K562 (cell line): ENCODE data around the gene KATNB1.

Source experiments
- EP300 ChIP-seq: IDR thresholded peaks from 2 replicates; pipeline ENCODE4 v1.6.1; 2012; ENCODE audit warnings: low read length, improper control_type of control experiment
- POLR2A ChIP-seq: fragments of 450-650 bp; conservative IDR thresholded peaks from 2 replicates; pipeline ENCODE4 v1.6.1; 2016
- YY1 ChIP-seq, 3 experiments: IDR thresholded peaks; 2 replicates each; pipeline ENCODE4 v1.6.1; 2011; ENCODE audit warnings: low read length in 2 of 3, mild to moderate bottlenecking in 2 of 3, moderate library complexity in 2 of 3, borderline replicate concordance in 1 of 3, control low read depth in 1 of 3, low read depth in 1 of 3; ENCODE audit not compliant: insufficient read depth in 3 of 3, insufficient replicate concordance in 2 of 3, control insufficient read depth in 1 of 3, insufficient read length in 1 of 3; ENCODE audit errors: extremely low read depth in 1 of 3
- TF ChIP-seq, protein P1 (sequence below): sonication (generic); formaldehyde crosslinking; IDR thresholded peaks from 2 replicates; pipeline ENCODE4 v1.8.1; 2022; ENCODE audit warnings: missing genetic modification reagents
- TF ChIP-seq, protein P2 (sequence below), 3 experiments: IDR thresholded peaks in 2 of 3; conservative IDR thresholded peaks in 1 of 3; 2 replicates each; pipeline ENCODE4 v1.5.1; 2011 to 2012; ENCODE audit warnings: low read length in 3 of 3, mild to moderate bottlenecking in 3 of 3, control low read depth in 2 of 3, improper control_type of control experiment in 1 of 3, inconsistent platforms in 1 of 3, low read depth in 1 of 3, mixed read lengths in 1 of 3, moderate library complexity in 1 of 3; ENCODE audit not compliant: insufficient read depth in 2 of 3

- TF ChIP-seq EP300 (no peak), YY1 (IDR thresholded peaks at IDR 0.05; ENCODE audit: borderline replicate concordance in 1 of 3, control insufficient read depth in 1 of 3, extremely low read depth in 1 of 3, insufficient read depth in 3 of 3, insufficient read length in 1 of 3, insufficient replicate concordance in 2 of 3, low read depth in 1 of 3, low read length in 2 of 3) (no peak), POLR2A (no peak)
- TF ChIP-seq, protein P1, sequence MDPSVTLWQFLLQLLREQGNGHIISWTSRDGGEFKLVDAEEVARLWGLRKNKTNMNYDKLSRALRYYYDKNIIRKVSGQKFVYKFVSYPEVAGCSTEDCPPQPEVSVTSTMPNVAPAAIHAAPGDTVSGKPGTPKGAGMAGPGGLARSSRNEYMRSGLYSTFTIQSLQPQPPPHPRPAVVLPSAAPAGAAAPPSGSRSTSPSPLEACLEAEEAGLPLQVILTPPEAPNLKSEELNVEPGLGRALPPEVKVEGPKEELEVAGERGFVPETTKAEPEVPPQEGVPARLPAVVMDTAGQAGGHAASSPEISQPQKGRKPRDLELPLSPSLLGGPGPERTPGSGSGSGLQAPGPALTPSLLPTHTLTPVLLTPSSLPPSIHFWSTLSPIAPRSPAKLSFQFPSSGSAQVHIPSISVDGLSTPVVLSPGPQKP (CRISPR knock-in tag), result no peak
- TF ChIP-seq, protein P2, sequence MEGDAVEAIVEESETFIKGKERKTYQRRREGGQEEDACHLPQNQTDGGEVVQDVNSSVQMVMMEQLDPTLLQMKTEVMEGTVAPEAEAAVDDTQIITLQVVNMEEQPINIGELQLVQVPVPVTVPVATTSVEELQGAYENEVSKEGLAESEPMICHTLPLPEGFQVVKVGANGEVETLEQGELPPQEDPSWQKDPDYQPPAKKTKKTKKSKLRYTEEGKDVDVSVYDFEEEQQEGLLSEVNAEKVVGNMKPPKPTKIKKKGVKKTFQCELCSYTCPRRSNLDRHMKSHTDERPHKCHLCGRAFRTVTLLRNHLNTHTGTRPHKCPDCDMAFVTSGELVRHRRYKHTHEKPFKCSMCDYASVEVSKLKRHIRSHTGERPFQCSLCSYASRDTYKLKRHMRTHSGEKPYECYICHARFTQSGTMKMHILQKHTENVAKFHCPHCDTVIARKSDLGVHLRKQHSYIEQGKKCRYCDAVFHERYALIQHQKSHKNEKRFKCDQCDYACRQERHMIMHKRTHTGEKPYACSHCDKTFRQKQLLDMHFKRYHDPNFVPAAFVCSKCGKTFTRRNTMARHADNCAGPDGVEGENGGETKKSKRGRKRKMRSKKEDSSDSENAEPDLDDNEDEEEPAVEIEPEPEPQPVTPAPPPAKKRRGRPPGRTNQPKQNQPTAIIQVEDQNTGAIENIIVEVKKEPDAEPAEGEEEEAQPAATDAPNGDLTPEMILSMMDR (IDR thresholded peaks at IDR 0.05 in 2 of 3, conservative IDR thresholded peaks at IDR 0.05 in 1 of 3; ENCODE audit: insufficient read depth in 2 of 3, low read depth in 1 of 3, low read length in 3 of 3), result no peak
Observed at GRCh38 chr16:57791893-57792461, 56.4 kb downstream of the KATNB1 start.
